ENCODE data around the gene EGLN3. TPM values are rescaled to one million over a fixed set of nuclear protein-coding genes. Genes with fewer than 3 reads are reported as not detected.

EGLN3 gene
- total RNA-seq, result 1 to 10 TPM; 1.8 to 5.1 (median 2.4) TPM
- 1 to 10 TPM; 1.7 to 4.3 TPM for polyA plus RNA-seq
- long read RNA-seq, donor 1, partial matches to known transcripts, result 0 of 5 reads
- long read RNA-seq, donor 1, other reads (novel, unspliced or antisense), result 1 of 5 reads
- long read RNA-seq, donor 2, transcript EGLN3-201 (5 exons, 2,709 nt), result major isoform, 7 of 12 reads
- long read RNA-seq, donor 2, partial matches to known transcripts, result 0 of 12 reads
- long read RNA-seq, donor 2, other reads (novel, unspliced or antisense), result 0 of 12 reads
- long read RNA-seq, donor 3, partial matches to known transcripts, result 0 of 4 reads
- long read RNA-seq, donor 3, other reads (novel, unspliced or antisense), result 1 of 4 reads

DNA sequence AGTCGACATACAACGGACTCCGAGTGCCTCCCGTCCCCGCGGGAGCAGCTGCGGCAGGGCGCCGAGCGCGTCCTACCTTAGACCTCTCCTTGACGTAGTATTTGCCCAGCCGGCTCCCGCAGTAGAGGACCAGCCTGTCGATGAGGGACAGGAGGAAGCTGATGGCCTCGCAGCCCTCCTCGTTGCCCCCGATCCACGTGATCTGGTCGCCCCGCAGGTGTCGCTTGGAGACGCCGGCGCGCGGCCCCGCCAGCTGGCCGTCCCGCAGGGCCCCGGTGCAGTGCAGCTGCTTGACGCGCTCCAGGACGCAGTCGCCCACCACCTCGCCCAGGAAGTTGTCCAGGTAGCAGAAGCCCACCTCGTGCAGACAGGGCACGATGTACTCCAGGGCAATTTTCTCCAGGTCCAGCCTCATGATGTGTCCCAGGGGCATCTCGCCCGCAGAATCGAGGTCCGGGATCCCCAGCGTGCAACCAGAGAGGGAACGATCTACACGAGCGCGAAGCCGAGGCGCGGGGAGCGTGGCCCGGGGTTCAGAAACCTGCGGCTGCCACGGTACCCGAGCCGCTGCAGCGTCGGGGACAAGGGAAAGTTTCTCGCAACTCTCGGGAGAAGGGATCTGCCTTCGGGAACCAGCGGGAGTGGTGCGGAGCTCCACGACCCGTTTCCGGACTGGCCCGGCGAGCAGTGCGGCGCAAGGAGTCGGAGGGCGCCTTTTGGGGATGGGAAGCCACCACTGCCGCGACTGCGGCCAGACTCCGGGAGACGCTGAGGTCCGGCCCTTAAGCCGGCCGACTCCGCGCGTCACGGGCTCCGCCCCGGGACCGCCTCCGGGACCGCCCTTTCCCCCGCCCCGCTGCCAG lies at the start of gene EGLN3:
Gene EGLN3, minus strand, starts transcription at position 755 of the 863 bp plus-strand sequence. Its CDS starts 322 bp downstream, at position 433.
- TF ChIP-seq EP300 (IDR thresholded peaks at IDR 0.05) (no peak), POLR2A (IDR thresholded peaks at IDR 0.05) (peak; percentile 58)
- H3K27me3 ChIP-seq, result no peaks in the 10 kb centered on the region
- peak within 1 kb of the TSS; percentile 57 for H3K4me3 ChIP-seq
- no peaks in the 10 kb centered on the region for H3K9me3 ChIP-seq
- DNase-seq, result peak; percentile 72 to 87 (median 81)
- 0 to 1% (median 1%) methylated on average over 69 to 91 of the region's 91 CpGs for WGBS, 3 donors
- H3K27ac ChIP-seq, result no peak within 1 kb of the TSS
- intact Hi-C loops (cut with DNase I), result no loop called here
- H3K4me1 ChIP-seq (ENCODE audit: insufficient read depth), result peaks cover 5% of the 10 kb centered on the region
- H3K36me3 ChIP-seq, result no peaks in the 10 kb centered on the region

DNA sequence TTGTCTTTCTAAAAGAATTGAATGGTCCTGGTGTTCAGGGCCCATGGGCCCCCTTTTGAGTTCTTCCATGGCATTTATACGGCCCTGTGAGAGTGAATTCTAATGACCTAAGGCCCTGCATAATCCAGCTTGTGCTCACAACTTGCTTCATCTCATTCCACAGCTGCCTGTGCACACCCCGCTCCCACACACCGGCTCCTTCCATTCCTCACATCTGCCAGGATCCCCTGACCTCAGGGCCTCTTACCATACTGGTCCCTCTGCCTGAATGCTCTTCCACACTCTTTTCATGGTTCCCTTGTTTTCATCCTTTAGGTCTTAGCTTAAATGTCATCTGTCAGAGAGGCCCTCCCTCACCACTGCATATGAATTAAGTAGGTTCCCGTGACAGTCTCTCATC lies 49.5 kb upstream of the EGLN3 start:
- Histone ChIP-seq H3K27ac (no peak overlapping the region), H3K4me3 (no peak overlapping the region), H3K36me3 (no peaks in the 10 kb centered on the region), H3K4me1 (ENCODE audit: insufficient read depth) (no peaks in the 10 kb centered on the region), H3K27me3 (no peaks in the 10 kb centered on the region), H3K9me3 (no peaks in the 10 kb centered on the region)
- no peak for DNase-seq
- intact Hi-C loops (cut with DNase I), result loop anchor here in 1 of 4 donors (10.0 kb wide), 1 partner anchor 86 kb away; no protein-coding TSS in a partner anchor
- 72 to 82% (median 76%) methylated on average over 4 of the region's 4 CpGs for WGBS, 3 donors
- TF ChIP-seq, protein P1, sequence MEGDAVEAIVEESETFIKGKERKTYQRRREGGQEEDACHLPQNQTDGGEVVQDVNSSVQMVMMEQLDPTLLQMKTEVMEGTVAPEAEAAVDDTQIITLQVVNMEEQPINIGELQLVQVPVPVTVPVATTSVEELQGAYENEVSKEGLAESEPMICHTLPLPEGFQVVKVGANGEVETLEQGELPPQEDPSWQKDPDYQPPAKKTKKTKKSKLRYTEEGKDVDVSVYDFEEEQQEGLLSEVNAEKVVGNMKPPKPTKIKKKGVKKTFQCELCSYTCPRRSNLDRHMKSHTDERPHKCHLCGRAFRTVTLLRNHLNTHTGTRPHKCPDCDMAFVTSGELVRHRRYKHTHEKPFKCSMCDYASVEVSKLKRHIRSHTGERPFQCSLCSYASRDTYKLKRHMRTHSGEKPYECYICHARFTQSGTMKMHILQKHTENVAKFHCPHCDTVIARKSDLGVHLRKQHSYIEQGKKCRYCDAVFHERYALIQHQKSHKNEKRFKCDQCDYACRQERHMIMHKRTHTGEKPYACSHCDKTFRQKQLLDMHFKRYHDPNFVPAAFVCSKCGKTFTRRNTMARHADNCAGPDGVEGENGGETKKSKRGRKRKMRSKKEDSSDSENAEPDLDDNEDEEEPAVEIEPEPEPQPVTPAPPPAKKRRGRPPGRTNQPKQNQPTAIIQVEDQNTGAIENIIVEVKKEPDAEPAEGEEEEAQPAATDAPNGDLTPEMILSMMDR (IDR thresholded peaks at IDR 0.05), result no peak

DNA sequence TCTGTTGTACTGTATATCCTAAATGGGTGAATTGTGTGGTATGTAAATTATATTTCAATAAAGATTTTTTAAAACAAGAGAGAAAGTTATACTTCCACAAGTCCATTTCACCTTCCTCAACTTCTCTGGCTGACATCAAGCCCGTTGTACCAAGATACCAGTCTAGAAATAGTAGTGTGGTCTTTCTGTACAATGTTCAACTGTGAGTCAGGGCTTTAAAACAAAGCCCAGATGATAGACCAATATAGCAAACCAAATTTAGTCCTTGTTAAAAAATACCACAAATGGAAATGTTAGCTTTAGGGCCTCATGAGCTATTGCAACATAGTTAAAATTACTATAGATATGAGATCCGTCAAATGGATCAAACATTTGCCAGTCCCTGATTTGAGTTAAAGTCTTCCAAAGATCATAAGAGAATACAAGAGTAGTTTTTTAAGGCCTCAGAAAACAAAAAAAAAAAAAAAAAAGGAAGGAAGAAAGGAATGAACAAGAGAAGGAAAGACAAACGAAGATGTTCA lies 49.0 kb upstream of the EGLN3 start:
- TF ChIP-seq EP300 (IDR thresholded peaks at IDR 0.05), result no peak
- TF ChIP-seq, protein P1 (IDR thresholded peaks at IDR 0.05), result no peak
- no peak for TF ChIP-seq POLR2A (IDR thresholded peaks at IDR 0.05)
- WGBS, 3 donors, result 91 to 93% (median 93%) methylated on average over 3 of the region's 3 CpGs
- intact Hi-C loops (cut with DNase I), result loop anchor here in 1 of 4 donors (10.0 kb wide), 1 partner anchor 85 kb away; no protein-coding TSS in a partner anchor

DNA sequence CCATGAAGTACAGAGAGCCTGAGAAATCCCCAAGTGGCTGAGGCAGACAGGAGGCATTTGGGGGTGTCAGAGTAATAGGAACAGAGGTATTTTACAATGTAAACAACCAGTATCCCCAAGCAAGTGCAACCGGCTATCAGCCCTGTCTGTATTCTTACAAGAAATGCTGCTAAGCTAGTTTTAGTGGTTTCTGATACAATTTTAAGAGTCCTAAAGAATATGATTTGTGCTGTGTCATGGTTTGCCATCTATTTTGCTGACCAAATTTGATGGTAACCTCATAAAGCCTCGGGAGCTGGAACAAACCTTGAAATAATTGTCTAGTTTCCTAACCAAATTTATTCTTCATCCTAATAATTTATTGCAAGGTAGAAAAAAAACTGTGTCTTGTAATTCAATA lies 46.7 kb upstream of the EGLN3 start:
- no peaks in the 10 kb centered on the region for H3K27me3 ChIP-seq
- H3K4me3 ChIP-seq, result no peak overlapping the region
- 61 to 79% (median 78%) methylated on average over 2 of the region's 2 CpGs for WGBS, 3 donors
- no peaks in the 10 kb centered on the region for H3K36me3 ChIP-seq
- H3K27ac ChIP-seq, result no peak overlapping the region
- TF ChIP-seq EP300 (IDR thresholded peaks at IDR 0.05) (no peak), POLR2A (IDR thresholded peaks at IDR 0.05) (no peak)
- TF ChIP-seq, protein P1 (IDR thresholded peaks at IDR 0.05), result no peak
- no peaks in the 10 kb centered on the region for H3K9me3 ChIP-seq
- H3K4me1 ChIP-seq (ENCODE audit: insufficient read depth), result no peaks in the 10 kb centered on the region
- DNase-seq, result no peak
- intact Hi-C loops (cut with DNase I), result no loop called here

More for the DNA sequence above, 49.0 kb upstream of the EGLN3 start:
- DNase-seq, result no peak
- H3K36me3 ChIP-seq, result no peaks in the 10 kb centered on the region
- H3K4me1 ChIP-seq (ENCODE audit: insufficient read depth), result no peaks in the 10 kb centered on the region
- H3K27me3 ChIP-seq, result no peaks in the 10 kb centered on the region
- H3K4me3 ChIP-seq, result no peak overlapping the region
- H3K27ac ChIP-seq, result no peak overlapping the region
- no peaks in the 10 kb centered on the region for H3K9me3 ChIP-seq
